ENCODE measurements around the gene LAT.
"Not testable (repeated sequence)": the region's sequence is repeated elsewhere in the genome, so short reads cannot be mapped to it uniquely, and the experiment has no call there.

GRCh38 chr16:29004496-29005139, 19.8 kb downstream of the LAT start:
- not testable (repeated sequence) for TF ChIP-seq CTCF (conservative IDR thresholded peaks at IDR 0.05; ENCODE audit: low read length); EZH2phosphoT487 (IDR thresholded peaks at IDR 0.05; ENCODE audit: borderline replicate concordance, low read depth, low read length)

Data from OCI-LY7 (cell line).